HG03159 (cell line): Measurements from ENCODE around the gene DOCK10.

ENCODE experiments used
- ATAC-seq: cut with Tn5 transposase; IDR thresholded peaks from one replicate; pipeline ENCODE4 v1.9.1; 2021; ENCODE audit warnings: mild to moderate bottlenecking, moderate library complexity; ENCODE audit not compliant: unreplicated experiment

Gene DOCK10

GRCh38 chr2:224885291-224885690 is 157.0 kb downstream of the DOCK10 start:
- no peak for ATAC-seq

GRCh38 chr2:224884188-224884587 is 158.1 kb downstream of the DOCK10 start:
- ATAC-seq = no peak

- no peak for ATAC-seq
Observed at GRCh38 chr2:224883700-224884099, 158.6 kb downstream of the DOCK10 start.

- ATAC-seq = no peak
Observed at GRCh38 chr2:224883172-224883516, 159.1 kb downstream of the DOCK10 start.

- no peak for ATAC-seq
Observed at GRCh38 chr2:224882291-224883171, 159.7 kb downstream of the DOCK10 start.

GRCh38 chr2:224881846-224882245 is 160.4 kb downstream of the DOCK10 start:
- no peak for ATAC-seq

GRCh38 chr2:224876522-224876921 is 165.7 kb downstream of the DOCK10 start:
- ATAC-seq = no peak

- peak; percentile 51 for ATAC-seq
Observed at GRCh38 chr2:224875841-224876240, 166.4 kb downstream of the DOCK10 start.

GRCh38 chr2:224875153-224875552 is 167.1 kb downstream of the DOCK10 start:
- ATAC-seq = no peak

GRCh38 chr2:224871813-224872212 is 170.5 kb downstream of the DOCK10 start:
- no peak for ATAC-seq

- no peak for ATAC-seq
Observed at GRCh38 chr2:224870341-224870740, 171.9 kb downstream of the DOCK10 start.

- no peak for ATAC-seq
Observed at GRCh38 chr2:224869601-224870233, 172.6 kb downstream of the DOCK10 start.

GRCh38 chr2:224865016-224865415 is 177.3 kb downstream of the DOCK10 start:
- no peak for ATAC-seq

GRCh38 chr2:224861266-224861665 is 181.0 kb downstream of the DOCK10 start:
- no peak for ATAC-seq

GRCh38 chr2:224860786-224861185 is 181.5 kb downstream of the DOCK10 start:
- ATAC-seq = no peak

- no peak for ATAC-seq
Observed at GRCh38 chr2:224851811-224852210, 190.5 kb downstream of the DOCK10 start.

GRCh38 chr2:224850081-224850480 is 192.2 kb downstream of the DOCK10 start:
- ATAC-seq = no peak

- no peak for ATAC-seq
Observed at GRCh38 chr2:224849264-224849663, 193.0 kb downstream of the DOCK10 start.

- ATAC-seq = no peak
Observed at GRCh38 chr2:224847961-224848850, 194.1 kb downstream of the DOCK10 start.

GRCh38 chr2:224847381-224847780 is 194.9 kb downstream of the DOCK10 start:
- no peak for ATAC-seq

GRCh38 chr2:224846686-224847085 is 195.6 kb downstream of the DOCK10 start:
- ATAC-seq = no peak
